GM13976 (cell line): ENCODE data around the gene STRBP.
"Not testable (repeated sequence)": the region's sequence is repeated elsewhere in the genome, so short reads cannot be mapped to it uniquely, and the experiment has no call there.

Experiments
- DNase-seq: peaks from one replicate; pipeline ENCODE4 v3.0.0; 2012; ENCODE audit warnings: low spot score
- in situ Hi-C: fragments of 300-500 bp; cut with MboI; formaldehyde crosslinking; loops from one replicate; pipeline ENCODE4 v1.12.0; 2022; ENCODE audit warnings: low sequenced_read_pairs, mixed read lengths, inconsistent platforms; ENCODE audit not compliant: unreplicated experiment
- TF ChIP-seq, protein P1 (sequence below): IDR thresholded peaks from 2 replicates; pipeline ENCODE4 v1.5.1; 2012; ENCODE audit warnings: borderline replicate concordance, mild to moderate bottlenecking; ENCODE audit not compliant: insufficient read depth; ENCODE audit errors: extremely low read depth, missing control alignments, control extremely low read depth

The STRBP gene

DNA sequence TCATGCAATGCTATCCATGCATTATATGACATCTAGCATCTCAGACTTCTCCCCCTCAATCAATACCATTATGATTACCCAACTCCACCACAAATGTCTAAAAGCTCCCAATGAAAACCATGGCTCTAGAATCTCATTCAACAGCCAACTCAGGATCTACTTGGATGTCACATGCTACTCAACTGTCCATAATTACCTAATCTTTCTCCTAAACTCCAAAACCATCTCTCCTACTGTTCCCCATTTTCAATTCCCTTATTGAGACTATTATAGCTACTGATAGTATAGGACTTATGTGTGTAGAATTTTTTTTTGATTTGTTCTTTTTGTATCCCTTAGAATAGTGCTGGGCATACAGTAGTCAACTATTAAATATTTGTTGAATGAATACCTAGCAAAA is 8.2 kb upstream of the STRBP start:
- DNase-seq, result no peak
- TF ChIP-seq, protein P1, sequence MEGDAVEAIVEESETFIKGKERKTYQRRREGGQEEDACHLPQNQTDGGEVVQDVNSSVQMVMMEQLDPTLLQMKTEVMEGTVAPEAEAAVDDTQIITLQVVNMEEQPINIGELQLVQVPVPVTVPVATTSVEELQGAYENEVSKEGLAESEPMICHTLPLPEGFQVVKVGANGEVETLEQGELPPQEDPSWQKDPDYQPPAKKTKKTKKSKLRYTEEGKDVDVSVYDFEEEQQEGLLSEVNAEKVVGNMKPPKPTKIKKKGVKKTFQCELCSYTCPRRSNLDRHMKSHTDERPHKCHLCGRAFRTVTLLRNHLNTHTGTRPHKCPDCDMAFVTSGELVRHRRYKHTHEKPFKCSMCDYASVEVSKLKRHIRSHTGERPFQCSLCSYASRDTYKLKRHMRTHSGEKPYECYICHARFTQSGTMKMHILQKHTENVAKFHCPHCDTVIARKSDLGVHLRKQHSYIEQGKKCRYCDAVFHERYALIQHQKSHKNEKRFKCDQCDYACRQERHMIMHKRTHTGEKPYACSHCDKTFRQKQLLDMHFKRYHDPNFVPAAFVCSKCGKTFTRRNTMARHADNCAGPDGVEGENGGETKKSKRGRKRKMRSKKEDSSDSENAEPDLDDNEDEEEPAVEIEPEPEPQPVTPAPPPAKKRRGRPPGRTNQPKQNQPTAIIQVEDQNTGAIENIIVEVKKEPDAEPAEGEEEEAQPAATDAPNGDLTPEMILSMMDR, result no peak
- in situ Hi-C loops, result no loop called here

DNA sequence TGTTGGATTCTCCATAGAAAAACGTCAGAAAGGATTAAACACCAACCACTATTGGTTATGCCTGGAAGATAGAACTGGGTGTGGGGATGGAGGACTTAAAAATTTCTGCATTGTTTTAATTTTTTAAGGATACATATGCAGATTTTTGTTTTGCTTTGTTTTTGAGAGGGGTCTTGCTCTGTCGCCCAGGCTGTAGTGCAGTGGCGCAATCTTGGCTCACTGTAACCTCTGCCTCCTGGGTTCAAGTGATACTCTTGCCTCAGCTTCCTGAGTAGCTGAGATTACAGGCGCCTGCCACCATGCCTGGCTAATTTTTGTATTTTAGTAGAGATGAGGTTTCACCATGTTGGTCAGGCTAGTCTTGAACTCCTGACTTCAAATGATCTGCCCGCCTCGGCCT is 2.7 kb upstream of the STRBP start:
- in situ Hi-C loops, DNase-seq: not testable (repeated sequence)

DNA sequence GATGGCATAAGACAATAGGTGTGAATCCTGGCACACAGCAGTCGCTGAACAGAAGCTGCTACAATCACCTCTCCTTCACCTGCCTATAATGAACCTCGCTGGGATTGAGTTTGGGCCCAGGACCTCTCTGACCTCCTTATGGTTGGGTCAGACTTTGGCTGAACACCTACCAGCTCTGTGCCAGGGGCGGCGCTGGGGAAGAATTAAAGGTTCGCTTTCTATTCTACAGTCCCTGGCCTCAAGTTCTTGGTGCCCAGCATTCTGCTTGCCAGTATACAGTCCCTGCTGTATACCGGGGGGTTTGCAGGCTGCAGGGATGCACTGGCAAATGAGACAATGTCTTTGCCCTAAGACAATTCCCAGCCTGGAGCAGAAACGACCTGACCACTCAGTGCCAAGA is 895 bp upstream of the STRBP start:
- in situ Hi-C loops, result no loop called here
- TF ChIP-seq, protein P1, result no peak

DNA sequence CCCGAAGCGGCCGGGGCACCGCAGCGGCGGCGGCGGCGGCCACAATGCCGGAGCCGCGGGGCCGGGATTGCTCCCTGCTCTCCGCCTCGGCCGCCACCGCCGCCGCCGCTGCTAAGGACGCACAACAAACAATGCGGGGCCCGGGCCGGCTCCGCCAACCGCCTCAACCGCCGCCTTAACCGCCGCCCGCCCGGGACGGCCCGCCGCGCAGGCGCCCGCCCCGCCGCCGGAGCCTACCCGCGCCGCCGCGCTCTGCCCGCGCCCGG is 254 bp downstream of the STRBP start:
- in situ Hi-C loops, result no loop called here

More for the DNA sequence above, 895 bp upstream of the STRBP start:
- no peak for DNase-seq

DNA sequence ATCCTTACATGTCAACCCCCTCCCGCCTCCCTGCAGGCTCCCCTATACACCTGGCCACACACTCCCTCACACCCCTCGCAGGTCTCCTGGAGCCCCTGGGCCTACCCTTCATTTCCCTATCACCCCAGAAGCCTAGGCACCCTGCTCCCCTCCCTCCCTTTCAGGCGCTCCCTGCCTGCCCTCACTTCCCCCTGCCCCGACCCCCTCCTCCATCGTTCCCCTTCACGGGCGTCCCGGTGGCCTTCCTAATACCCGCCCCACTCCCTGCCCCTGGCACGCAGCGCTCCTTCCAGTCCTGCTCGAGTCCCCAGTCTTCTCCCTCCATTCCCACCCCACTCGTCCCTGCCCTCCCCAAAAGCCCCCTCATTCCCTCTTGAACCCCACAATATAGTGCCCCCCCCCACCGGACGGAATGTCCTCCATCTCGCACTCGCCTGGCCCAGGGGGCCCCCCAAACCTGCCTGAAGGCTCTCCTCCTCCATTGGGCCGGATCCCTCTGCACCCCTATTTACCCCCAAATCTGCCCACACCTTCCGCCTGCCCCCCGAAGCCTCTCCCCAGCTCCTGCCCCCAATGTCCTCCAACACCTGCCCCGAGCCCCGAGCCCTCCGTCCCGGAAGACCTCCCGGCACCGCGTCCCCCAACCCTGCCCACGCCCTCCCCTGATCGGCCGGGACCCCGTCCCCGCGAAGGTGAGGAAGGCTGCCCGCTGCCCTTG is 746 bp downstream of the STRBP start:
- in situ Hi-C loops, result no loop called here
- TF ChIP-seq, protein P1, result no peak
- peak; percentile 36 for DNase-seq

More for the DNA sequence above, 254 bp downstream of the STRBP start:
- TF ChIP-seq, protein P1, result no peak
- no peak for DNase-seq

DNA sequence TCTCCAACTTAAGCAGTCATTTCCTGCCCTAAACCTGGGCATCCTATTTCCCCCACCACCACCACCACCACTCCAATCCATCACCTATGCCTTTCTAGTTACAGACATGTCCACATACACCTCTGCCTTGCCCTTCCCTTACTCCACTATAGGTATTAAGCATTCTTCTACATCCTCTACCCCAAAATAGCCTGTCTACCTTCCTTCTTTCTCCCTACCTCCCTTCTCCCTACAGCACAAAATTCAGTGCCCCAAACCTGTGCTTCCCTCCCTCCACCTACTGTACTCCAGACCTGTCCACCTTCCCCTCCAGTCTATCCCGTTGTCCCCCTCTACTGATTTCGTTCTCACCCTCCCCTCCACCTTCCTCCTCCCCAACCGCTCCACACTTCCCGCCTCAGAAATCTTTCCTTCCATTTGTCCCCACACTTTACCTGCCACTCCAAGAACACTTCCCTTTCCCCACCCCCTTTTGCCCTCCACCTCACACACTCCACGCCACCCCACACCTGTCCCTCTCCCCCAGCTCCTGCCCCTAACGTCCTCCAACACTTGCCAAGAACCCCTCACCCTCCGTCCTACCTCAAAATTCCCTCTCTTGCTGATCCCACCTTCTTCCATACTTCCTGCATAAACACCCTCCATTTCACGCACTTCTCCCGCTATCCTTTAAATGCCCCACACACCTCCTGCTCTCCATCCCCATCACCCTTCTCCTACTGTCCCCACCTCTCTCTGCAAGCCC is 1.6 kb downstream of the STRBP start:
- in situ Hi-C loops, result no loop called here
- no peak for DNase-seq
- TF ChIP-seq, protein P1, result no peak

DNA sequence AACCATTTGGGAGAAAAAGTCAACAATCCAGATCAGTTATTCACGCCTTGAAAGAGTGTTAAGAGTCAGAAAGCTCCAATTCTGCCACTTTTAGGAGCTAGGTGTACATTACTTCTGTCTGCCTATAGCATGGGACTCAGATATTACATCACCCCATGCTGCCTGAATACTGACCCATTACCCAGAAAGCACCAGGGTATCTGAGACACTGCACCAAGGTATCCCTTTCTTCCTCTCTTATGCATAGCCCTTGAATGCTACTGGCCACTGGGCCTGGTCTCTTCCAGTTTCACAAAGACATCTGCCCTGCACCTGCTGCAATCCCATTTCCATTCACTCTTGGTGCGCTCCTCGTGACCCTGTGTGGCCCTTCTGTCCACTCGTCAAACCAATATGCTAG is 2.6 kb downstream of the STRBP start:
- DNase-seq, result peak; percentile 40
- in situ Hi-C loops, result no loop called here

More for the DNA sequence above, 2.6 kb downstream of the STRBP start:
- TF ChIP-seq, protein P1, result no peak
